ENCODE measurements around the gene TFAM.

Gene TFAM

DNA sequence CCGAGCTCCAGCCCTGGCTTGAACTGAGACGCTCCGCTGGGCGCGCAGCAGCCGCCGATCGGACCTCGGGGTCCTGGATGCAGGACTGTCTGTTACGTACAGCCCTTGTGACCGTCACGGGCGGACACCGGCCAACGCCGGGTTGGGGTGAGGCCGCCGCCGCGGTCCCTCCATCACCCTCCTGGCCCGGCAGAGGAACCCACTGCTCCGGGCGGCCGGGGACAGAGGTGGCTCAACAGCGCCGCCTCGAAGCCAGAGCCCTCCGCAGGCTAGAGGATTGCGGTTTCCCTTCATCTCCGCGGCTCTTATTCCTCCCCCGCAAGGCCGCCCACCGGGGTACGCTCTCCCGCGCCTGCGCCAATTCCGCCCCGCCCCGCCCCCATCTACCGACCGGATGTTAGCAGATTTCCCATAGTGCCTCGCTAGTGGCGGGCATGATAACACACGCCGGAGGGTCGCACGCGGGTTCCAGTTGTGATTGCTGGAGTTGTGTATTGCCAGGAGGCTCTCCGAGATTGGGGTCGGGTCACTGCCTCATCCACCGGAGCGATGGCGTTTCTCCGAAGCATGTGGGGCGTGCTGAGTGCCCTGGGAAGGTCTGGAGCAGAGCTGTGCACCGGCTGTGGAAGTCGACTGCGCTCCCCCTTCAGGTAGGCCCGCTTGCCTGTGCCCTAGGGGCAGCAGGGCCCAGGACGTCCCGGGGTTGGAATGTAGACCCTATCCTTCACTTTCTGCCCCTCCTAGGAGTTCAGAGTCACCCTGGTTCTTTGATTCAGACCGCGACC, at the start of gene TFAM:
Gene TFAM, plus strand, starts transcription at position 412 of the 785 bp plus-strand sequence. Its CDS starts 138 bp downstream, at position 550.
- Histone ChIP-seq H3K36me3 (ENCODE audit: control insufficient read depth, insufficient read depth, low read length) (no peaks in the 10 kb centered on the region), H3K9ac (ENCODE audit: low read depth, low read length) (peak within 1 kb of the TSS; percentile 93), H3K4me1 (ENCODE audit: control insufficient read depth, insufficient read depth, low read length) (no peaks in the 10 kb centered on the region), H3K9me3 (ENCODE audit: control insufficient read depth, insufficient read depth, low read length) (no peaks in the 10 kb centered on the region), H3K27me3 (ENCODE audit: control insufficient read depth, insufficient read depth, low read length) (no peaks in the 10 kb centered on the region), H3K4me3 (ENCODE audit: low read depth, low read length) (peak within 1 kb of the TSS; percentile 99)

GRCh38 chr10:58336242-58336641, 49.0 kb upstream of the TFAM start:
- Histone ChIP-seq H3K4me3 (ENCODE audit: low read depth, low read length) (peak overlapping the region; percentile 82), H3K9me3 (ENCODE audit: control insufficient read depth, insufficient read depth, low read length) (no peaks in the 10 kb centered on the region), H3K9ac (ENCODE audit: low read depth, low read length) (no peak overlapping the region), H3K27me3 (ENCODE audit: control insufficient read depth, insufficient read depth, low read length) (no peaks in the 10 kb centered on the region), H3K36me3 (ENCODE audit: control insufficient read depth, insufficient read depth, low read length) (no peaks in the 10 kb centered on the region), H3K4me1 (ENCODE audit: control insufficient read depth, insufficient read depth, low read length) (peaks cover 7% of the 10 kb centered on the region)

DNA sequence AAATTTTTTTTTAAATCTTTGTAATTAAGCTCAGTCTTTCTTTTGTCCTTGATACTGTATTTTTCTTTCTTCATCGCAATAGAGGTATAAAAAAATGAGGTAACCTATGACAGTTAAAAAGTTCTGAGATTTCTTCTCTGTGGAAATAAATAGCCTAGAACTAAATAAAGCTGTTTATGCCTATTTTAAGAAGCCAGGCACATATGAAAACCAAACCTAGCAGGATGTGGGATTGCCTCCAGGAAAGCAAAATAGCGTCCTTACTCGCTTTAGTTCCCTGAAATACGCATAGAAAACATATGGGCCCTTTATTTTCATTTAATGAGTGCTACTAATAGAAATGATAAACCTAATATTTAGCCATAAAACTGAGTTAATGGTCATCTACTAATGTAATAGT, 43.8 kb upstream of the TFAM start:
- no peaks in the 10 kb centered on the region for H3K9me3 ChIP-seq (ENCODE audit: control insufficient read depth, insufficient read depth, low read length)
- H3K4me1 ChIP-seq (ENCODE audit: control insufficient read depth, insufficient read depth, low read length), result peaks cover 9% of the 10 kb centered on the region
- no peak overlapping the region for H3K4me3 ChIP-seq (ENCODE audit: low read depth, low read length)
- H3K36me3 ChIP-seq (ENCODE audit: control insufficient read depth, insufficient read depth, low read length), result no peaks in the 10 kb centered on the region
- H3K9ac ChIP-seq (ENCODE audit: low read depth, low read length), result no peak overlapping the region
- no peaks in the 10 kb centered on the region for H3K27me3 ChIP-seq (ENCODE audit: control insufficient read depth, insufficient read depth, low read length)

DNA sequence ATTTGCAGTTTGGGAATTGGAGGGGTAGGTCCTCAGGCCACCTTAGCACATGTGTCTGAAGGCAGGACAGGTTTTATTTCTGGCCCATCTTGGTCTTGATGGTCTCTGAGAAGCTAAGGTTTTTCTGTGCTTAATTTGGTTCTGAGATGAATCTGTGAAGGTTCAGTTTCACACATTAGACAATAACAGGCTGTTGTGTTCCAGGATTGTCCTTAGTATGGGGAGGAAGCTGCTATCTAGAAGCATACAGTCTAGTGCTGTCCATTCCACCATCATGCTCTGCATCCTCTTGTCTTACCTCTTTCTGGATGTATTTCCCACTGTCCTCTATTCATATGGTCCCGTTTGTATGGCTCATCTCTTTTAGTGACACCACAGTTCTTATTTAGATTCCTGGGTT, 43.3 kb upstream of the TFAM start:
- H3K9me3 ChIP-seq (ENCODE audit: control insufficient read depth, insufficient read depth, low read length), result no peaks in the 10 kb centered on the region
- no peak overlapping the region for H3K4me3 ChIP-seq (ENCODE audit: low read depth, low read length)
- H3K9ac ChIP-seq (ENCODE audit: low read depth, low read length), result no peak overlapping the region
- H3K36me3 ChIP-seq (ENCODE audit: control insufficient read depth, insufficient read depth, low read length), result no peaks in the 10 kb centered on the region
- H3K4me1 ChIP-seq (ENCODE audit: control insufficient read depth, insufficient read depth, low read length), result peaks cover 9% of the 10 kb centered on the region
- H3K27me3 ChIP-seq (ENCODE audit: control insufficient read depth, insufficient read depth, low read length), result no peaks in the 10 kb centered on the region

DNA sequence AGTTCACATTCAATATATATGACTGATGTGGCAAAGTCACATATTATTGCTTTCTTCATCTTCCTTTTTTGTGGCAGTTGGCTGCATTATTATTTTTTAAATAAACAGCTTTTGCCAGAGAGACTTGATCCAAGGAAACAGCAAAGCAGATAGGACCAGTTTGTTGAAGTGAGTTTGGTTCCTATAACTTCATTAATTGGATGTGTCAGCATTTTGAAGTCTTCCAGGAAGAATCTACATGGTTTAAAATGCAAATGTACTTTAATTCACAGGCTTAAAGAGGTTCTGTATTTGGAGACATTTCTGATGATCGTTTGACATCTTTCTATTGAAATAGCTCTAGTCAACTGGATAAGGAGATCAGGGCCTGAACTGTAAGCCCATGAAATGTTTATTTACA, 37.2 kb upstream of the TFAM start:
- H3K4me3 ChIP-seq (ENCODE audit: low read depth, low read length), result no peak overlapping the region

DNA sequence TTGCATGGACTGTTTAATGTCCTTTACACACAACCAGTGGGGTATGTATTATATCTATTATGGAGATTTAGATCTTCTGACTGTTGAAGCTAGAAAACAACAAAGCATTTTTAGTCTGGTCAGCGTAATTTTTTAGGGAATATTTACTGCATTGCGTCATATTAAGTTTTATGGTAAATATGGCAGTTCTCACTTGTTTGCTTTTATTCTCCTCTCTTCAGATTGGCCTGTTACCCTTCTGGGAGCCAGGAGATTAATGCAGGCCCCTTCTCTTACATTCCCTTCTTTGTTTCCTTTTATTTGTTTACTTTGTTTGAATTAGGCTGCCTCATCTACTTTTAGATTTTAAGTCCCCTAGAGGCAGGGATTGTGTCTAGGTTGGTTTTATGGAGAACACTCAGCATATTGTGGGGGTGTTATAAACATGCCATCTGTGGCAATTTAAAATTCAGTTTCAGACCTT, 36.6 kb upstream of the TFAM start:
- Histone ChIP-seq H3K27me3 (ENCODE audit: control insufficient read depth, insufficient read depth, low read length) (no peaks in the 10 kb centered on the region), H3K4me1 (ENCODE audit: control insufficient read depth, insufficient read depth, low read length) (peaks cover 12% of the 10 kb centered on the region), H3K36me3 (ENCODE audit: control insufficient read depth, insufficient read depth, low read length) (no peaks in the 10 kb centered on the region), H3K4me3 (ENCODE audit: low read depth, low read length) (no peak overlapping the region), H3K9me3 (ENCODE audit: control insufficient read depth, insufficient read depth, low read length) (no peaks in the 10 kb centered on the region), H3K9ac (ENCODE audit: low read depth, low read length) (no peak overlapping the region)

More for the DNA sequence above, 37.2 kb upstream of the TFAM start:
- no peaks in the 10 kb centered on the region for H3K27me3 ChIP-seq (ENCODE audit: control insufficient read depth, insufficient read depth, low read length)
- peaks cover 12% of the 10 kb centered on the region for H3K4me1 ChIP-seq (ENCODE audit: control insufficient read depth, insufficient read depth, low read length)
- H3K9ac ChIP-seq (ENCODE audit: low read depth, low read length), result no peak overlapping the region
- no peaks in the 10 kb centered on the region for H3K36me3 ChIP-seq (ENCODE audit: control insufficient read depth, insufficient read depth, low read length)
- no peaks in the 10 kb centered on the region for H3K9me3 ChIP-seq (ENCODE audit: control insufficient read depth, insufficient read depth, low read length)

DNA sequence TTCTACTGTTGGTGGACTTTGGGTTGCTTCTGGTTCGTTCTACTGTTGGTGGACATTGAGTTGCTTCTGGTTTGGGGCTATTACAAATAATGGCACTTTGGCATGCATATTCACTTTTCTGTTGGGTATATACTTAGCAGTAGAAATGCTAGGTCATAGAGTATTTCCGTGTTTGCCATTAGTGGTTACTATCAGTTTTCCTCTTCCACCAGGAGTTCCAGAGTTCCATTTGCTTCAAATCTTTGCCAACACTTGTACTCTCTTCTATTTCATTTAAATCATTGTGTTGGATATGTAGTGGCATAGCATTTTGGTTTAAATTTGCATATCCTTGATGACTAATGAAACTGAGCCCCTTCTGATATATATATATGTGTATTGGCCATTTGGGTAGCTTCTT, 35.2 kb upstream of the TFAM start:
- H3K4me1 ChIP-seq (ENCODE audit: control insufficient read depth, insufficient read depth, low read length), result peaks cover 12% of the 10 kb centered on the region
- no peaks in the 10 kb centered on the region for H3K36me3 ChIP-seq (ENCODE audit: control insufficient read depth, insufficient read depth, low read length)
- no peak overlapping the region for H3K4me3 ChIP-seq (ENCODE audit: low read depth, low read length)
- no peaks in the 10 kb centered on the region for H3K9me3 ChIP-seq (ENCODE audit: control insufficient read depth, insufficient read depth, low read length)
- H3K9ac ChIP-seq (ENCODE audit: low read depth, low read length), result no peak overlapping the region
- H3K27me3 ChIP-seq (ENCODE audit: control insufficient read depth, insufficient read depth, low read length), result no peaks in the 10 kb centered on the region

- Histone ChIP-seq H3K27me3 (ENCODE audit: control insufficient read depth, insufficient read depth, low read length) (no peaks in the 10 kb centered on the region), H3K4me3 (ENCODE audit: low read depth, low read length) (no peak overlapping the region), H3K9me3 (ENCODE audit: control insufficient read depth, insufficient read depth, low read length) (no peaks in the 10 kb centered on the region), H3K36me3 (ENCODE audit: control insufficient read depth, insufficient read depth, low read length) (no peaks in the 10 kb centered on the region), H3K4me1 (ENCODE audit: control insufficient read depth, insufficient read depth, low read length) (peaks cover 12% of the 10 kb centered on the region), H3K9ac (ENCODE audit: low read depth, low read length) (no peak overlapping the region)
These were observed 34.4 kb upstream of the TFAM start for GRCh38 chr10:58350619-58351323.

GRCh38 chr10:58351616-58352578, 33.3 kb upstream of the TFAM start:
- Histone ChIP-seq H3K4me3 (ENCODE audit: low read depth, low read length) (no peak overlapping the region), H3K4me1 (ENCODE audit: control insufficient read depth, insufficient read depth, low read length) (peaks cover 12% of the 10 kb centered on the region), H3K9ac (ENCODE audit: low read depth, low read length) (no peak overlapping the region), H3K36me3 (ENCODE audit: control insufficient read depth, insufficient read depth, low read length) (no peaks in the 10 kb centered on the region), H3K9me3 (ENCODE audit: control insufficient read depth, insufficient read depth, low read length) (no peaks in the 10 kb centered on the region), H3K27me3 (ENCODE audit: control insufficient read depth, insufficient read depth, low read length) (no peaks in the 10 kb centered on the region)

- Histone ChIP-seq H3K36me3 (ENCODE audit: control insufficient read depth, insufficient read depth, low read length) (no peaks in the 10 kb centered on the region), H3K9me3 (ENCODE audit: control insufficient read depth, insufficient read depth, low read length) (no peaks in the 10 kb centered on the region), H3K4me3 (ENCODE audit: low read depth, low read length) (no peak overlapping the region), H3K9ac (ENCODE audit: low read depth, low read length) (no peak overlapping the region), H3K4me1 (ENCODE audit: control insufficient read depth, insufficient read depth, low read length) (peaks cover 10% of the 10 kb centered on the region), H3K27me3 (ENCODE audit: control insufficient read depth, insufficient read depth, low read length) (no peaks in the 10 kb centered on the region)
These were observed 32.1 kb upstream of the TFAM start for GRCh38 chr10:58352956-58353610.

DNA sequence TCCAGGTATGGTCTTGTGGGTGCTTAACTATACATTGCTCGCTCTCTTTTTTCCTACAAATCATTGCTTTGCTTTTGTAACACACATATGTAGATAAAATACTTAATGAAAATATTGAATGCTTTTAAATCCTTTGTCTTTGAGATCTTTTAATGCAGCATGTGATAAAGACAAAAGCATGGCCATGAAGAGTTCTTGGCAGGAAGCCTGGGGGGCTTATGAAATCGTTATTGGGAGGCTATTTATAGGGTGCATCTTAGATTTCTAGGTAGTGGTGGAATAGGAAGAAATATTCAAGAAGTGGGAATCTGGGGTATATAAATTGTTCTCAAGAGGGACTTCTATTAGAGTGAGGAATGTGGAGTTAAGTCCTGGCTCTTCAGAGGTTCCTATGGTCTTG, 28.5 kb upstream of the TFAM start:
- Histone ChIP-seq H3K4me1 (ENCODE audit: control insufficient read depth, insufficient read depth, low read length) (no peaks in the 10 kb centered on the region), H3K9ac (ENCODE audit: low read depth, low read length) (no peak overlapping the region), H3K9me3 (ENCODE audit: control insufficient read depth, insufficient read depth, low read length) (no peaks in the 10 kb centered on the region), H3K4me3 (ENCODE audit: low read depth, low read length) (no peak overlapping the region), H3K27me3 (ENCODE audit: control insufficient read depth, insufficient read depth, low read length) (no peaks in the 10 kb centered on the region), H3K36me3 (ENCODE audit: control insufficient read depth, insufficient read depth, low read length) (no peaks in the 10 kb centered on the region)

Data from iPS-15b (cell line).